ENCODE measurements around the gene KCNJ9. TPM values are rescaled to one million over a fixed set of nuclear protein-coding genes. Genes with fewer than 3 reads are reported as not detected.

The KCNJ9 gene
- total and polyA plus RNA-seq, 2 of the 13 experiments (the other 11 are each of a cell fraction or from before 2014, with no cell fraction given): not detected

GRCh38 chr1:160124705-160125478 is 43.6 kb downstream of the KCNJ9 start (continued):
- TF ChIP-seq ZC3H13 (CRISPR knock-in tag; IDR thresholded peaks at IDR 0.05) (no peak), POGZ (CRISPR knock-in tag; IDR thresholded peaks at IDR 0.05) (no peak), ZNF143 (CRISPR knock-in tag; IDR thresholded peaks at IDR 0.05) (no peak), ZBTB7B (CRISPR knock-in tag; IDR thresholded peaks at IDR 0.05) (no peak), ZMYM3 (CRISPR knock-in tag; IDR thresholded peaks at IDR 0.05) (0 out of 2 replicates have a peak, but pooled peaks have one; percentile 13), ZNF704 (CRISPR knock-in tag; IDR thresholded peaks at IDR 0.05; ENCODE audit: borderline replicate concordance) (no peak), ZFP36L1 (CRISPR knock-in tag; IDR thresholded peaks at IDR 0.05) (no peak), FOXK1 (CRISPR knock-in tag; IDR thresholded peaks at IDR 0.05; ENCODE audit: borderline replicate concordance, low read depth) (no peak), ZNF644 (CRISPR knock-in tag; IDR thresholded peaks at IDR 0.05; ENCODE audit: low read depth) (peak; percentile 25; the same call in 1 of the 2 replicates), RBFOX2 (IDR thresholded peaks at IDR 0.05; ENCODE audit: low read depth, low read length) (no peak), CTCF (CRISPR knock-in tag; IDR thresholded peaks at IDR 0.05) (peak; percentile 37), FOXA3 (CRISPR knock-in tag; IDR thresholded peaks at IDR 0.05) (peak; percentile 51), SAP130 (CRISPR knock-in tag; IDR thresholded peaks at IDR 0.05; ENCODE audit: low read depth) (peak; percentile 42), NFRKB (IDR thresholded peaks at IDR 0.05) (no peak), SALL2 (CRISPR knock-in tag; IDR thresholded peaks at IDR 0.05) (no peak), RNF2 (conservative IDR thresholded peaks at IDR 0.05; ENCODE audit: low read depth) (no peak), ZNF33A (CRISPR knock-in tag; IDR thresholded peaks at IDR 0.05; ENCODE audit: borderline replicate concordance) (no peak), ZBTB1 (CRISPR knock-in tag; IDR thresholded peaks at IDR 0.05; ENCODE audit: borderline replicate concordance) (no peak), ZNF326 (CRISPR knock-in tag; IDR thresholded peaks at IDR 0.05; ENCODE audit: borderline replicate concordance) (no peak), ZNF124 (CRISPR knock-in tag; IDR thresholded peaks at IDR 0.05) (no peak), ZNF17 (CRISPR knock-in tag; IDR thresholded peaks at IDR 0.05) (no peak), THAP11 (CRISPR knock-in tag; IDR thresholded peaks at IDR 0.05) (0 out of 2 replicates have a peak, but pooled peaks have one; percentile 10), NBN (conservative IDR thresholded peaks at IDR 0.05) (no peak)
- TF ChIP-seq, protein P1, sequence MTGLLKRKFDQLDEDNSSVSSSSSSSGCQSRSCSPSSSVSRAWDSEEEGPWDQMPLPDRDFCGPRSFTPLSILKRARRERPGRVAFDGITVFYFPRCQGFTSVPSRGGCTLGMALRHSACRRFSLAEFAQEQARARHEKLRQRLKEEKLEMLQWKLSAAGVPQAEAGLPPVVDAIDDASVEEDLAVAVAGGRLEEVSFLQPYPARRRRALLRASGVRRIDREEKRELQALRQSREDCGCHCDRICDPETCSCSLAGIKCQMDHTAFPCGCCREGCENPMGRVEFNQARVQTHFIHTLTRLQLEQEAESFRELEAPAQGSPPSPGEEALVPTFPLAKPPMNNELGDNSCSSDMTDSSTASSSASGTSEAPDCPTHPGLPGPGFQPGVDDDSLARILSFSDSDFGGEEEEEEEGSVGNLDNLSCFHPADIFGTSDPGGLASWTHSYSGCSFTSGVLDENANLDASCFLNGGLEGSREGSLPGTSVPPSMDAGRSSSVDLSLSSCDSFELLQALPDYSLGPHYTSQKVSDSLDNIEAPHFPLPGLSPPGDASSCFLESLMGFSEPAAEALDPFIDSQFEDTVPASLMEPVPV (CRISPR knock-in tag; IDR thresholded peaks at IDR 0.05): no peak
- TF ChIP-seq, protein P2, sequence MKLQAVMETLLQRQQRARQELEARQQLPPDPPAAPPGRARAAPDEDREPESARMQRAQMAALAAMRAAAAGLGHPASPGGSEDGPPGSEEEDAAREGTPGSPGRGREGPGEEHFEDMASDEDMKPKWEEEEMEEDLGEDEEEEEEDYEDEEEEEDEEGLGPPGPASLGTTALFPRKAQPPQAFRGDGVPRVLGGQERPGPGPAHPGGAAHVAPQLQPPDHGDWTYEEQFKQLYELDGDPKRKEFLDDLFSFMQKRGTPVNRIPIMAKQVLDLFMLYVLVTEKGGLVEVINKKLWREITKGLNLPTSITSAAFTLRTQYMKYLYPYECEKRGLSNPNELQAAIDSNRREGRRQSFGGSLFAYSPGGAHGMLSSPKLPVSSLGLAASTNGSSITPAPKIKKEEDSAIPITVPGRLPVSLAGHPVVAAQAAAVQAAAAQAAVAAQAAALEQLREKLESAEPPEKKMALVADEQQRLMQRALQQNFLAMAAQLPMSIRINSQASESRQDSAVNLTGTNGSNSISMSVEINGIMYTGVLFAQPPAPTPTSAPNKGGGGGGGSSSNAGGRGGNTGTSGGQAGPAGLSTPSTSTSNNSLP (IDR thresholded peaks at IDR 0.05; ENCODE audit: low read depth, low read length): peak; percentile 35; the same call in 1 of the 2 replicates
